HEK293 (cell line): ENCODE measurements around the gene FILIP1L.

ENCODE experiments used
- BCL11B ChIP-seq: fragments of 450-650 bp; formaldehyde crosslinking; IDR thresholded peaks from 2 replicates; pipeline ENCODE4 v1.5.1; 2016; ENCODE audit warnings: low read depth, missing biosample characterization, missing genetic modification characterization
- BCL6B ChIP-seq: fragments of 450-650 bp; formaldehyde crosslinking; IDR thresholded peaks from 2 replicates; pipeline ENCODE4 v1.5.1; 2017; ENCODE audit warnings: missing biosample characterization, missing genetic modification characterization
- FEZF1 ChIP-seq: fragments of 450-650 bp; formaldehyde crosslinking; IDR thresholded peaks from 2 replicates; pipeline ENCODE4 v1.5.1; 2016; ENCODE audit warnings: missing biosample characterization, missing genetic modification characterization
- IKZF3 ChIP-seq: fragments of 450-650 bp; IDR thresholded peaks from 2 replicates; pipeline ENCODE4 v1.5.0; 2018; ENCODE audit warnings: missing biosample characterization, mild to moderate bottlenecking, missing genetic modification characterization, moderate library complexity
- KLF8 ChIP-seq: fragments of 450-650 bp; formaldehyde crosslinking; IDR thresholded peaks from 2 replicates; pipeline ENCODE4 v1.5.1; 2016; ENCODE audit warnings: missing biosample characterization, missing genetic modification characterization
- PRDM6 ChIP-seq: fragments of 450-650 bp; formaldehyde crosslinking; IDR thresholded peaks from 2 replicates; pipeline ENCODE4 v1.5.1; 2017; ENCODE audit warnings: missing biosample characterization, missing genetic modification characterization
- TSHZ1 ChIP-seq: fragments of 450-650 bp; formaldehyde crosslinking; IDR thresholded peaks from 2 replicates; pipeline ENCODE4 v1.5.1; 2016; ENCODE audit warnings: missing biosample characterization, missing genetic modification characterization, borderline replicate concordance
- ZNF23 ChIP-seq: fragments of 450-650 bp; formaldehyde crosslinking; IDR thresholded peaks from 2 replicates; pipeline ENCODE4 v1.5.1; 2016; ENCODE audit warnings: missing biosample characterization, missing genetic modification characterization, borderline replicate concordance
- ZNF362 ChIP-seq: fragments of 450-650 bp; formaldehyde crosslinking; IDR thresholded peaks from 2 replicates; pipeline ENCODE4 v1.5.1; 2016; ENCODE audit warnings: missing biosample characterization, missing genetic modification characterization
- ZNF391 ChIP-seq: fragments of 450-650 bp; formaldehyde crosslinking; IDR thresholded peaks from 2 replicates; pipeline ENCODE4 v1.5.1; 2016; ENCODE audit warnings: low read depth, missing biosample characterization, missing genetic modification characterization, borderline replicate concordance
- ZNF398 ChIP-seq: fragments of 450-650 bp; formaldehyde crosslinking; IDR thresholded peaks from 2 replicates; pipeline ENCODE4 v1.5.1; 2017; ENCODE audit warnings: missing biosample characterization, missing genetic modification characterization
- ZNF423 ChIP-seq: fragments of 450-650 bp; formaldehyde crosslinking; IDR thresholded peaks from 2 replicates; pipeline ENCODE4 v1.5.1; 2016; ENCODE audit warnings: missing biosample characterization, missing genetic modification characterization
- ZNF518A ChIP-seq: fragments of 450-650 bp; formaldehyde crosslinking; conservative IDR thresholded peaks from 2 replicates; pipeline ENCODE4 v1.5.1; 2016; ENCODE audit warnings: low read depth, missing biosample characterization, missing genetic modification characterization
- ZNF560 ChIP-seq: fragments of 450-650 bp; formaldehyde crosslinking; IDR thresholded peaks from 2 replicates; pipeline ENCODE4 v1.5.1; 2017; ENCODE audit warnings: missing biosample characterization, missing genetic modification characterization, borderline replicate concordance
- ZNF610 ChIP-seq: fragments of 450-650 bp; formaldehyde crosslinking; IDR thresholded peaks from 2 replicates; pipeline ENCODE4 v1.5.1; 2016; ENCODE audit warnings: missing biosample characterization, missing genetic modification characterization, borderline replicate concordance
- ZNF624 ChIP-seq: fragments of 450-650 bp; formaldehyde crosslinking; IDR thresholded peaks from 2 replicates; pipeline ENCODE4 v1.5.1; 2017; ENCODE audit warnings: missing biosample characterization, missing genetic modification characterization
- ZNF747 ChIP-seq: fragments of 450-650 bp; formaldehyde crosslinking; IDR thresholded peaks from 2 replicates; pipeline ENCODE4 v1.5.1; 2016; ENCODE audit warnings: missing biosample characterization, missing genetic modification characterization
- ZNF776 ChIP-seq: fragments of 450-650 bp; formaldehyde crosslinking; IDR thresholded peaks from 2 replicates; pipeline ENCODE4 v1.5.0; 2017; ENCODE audit warnings: missing biosample characterization, missing genetic modification characterization, borderline replicate concordance
- ZNF777 ChIP-seq: fragments of 450-650 bp; formaldehyde crosslinking; IDR thresholded peaks from 2 replicates; pipeline ENCODE4 v1.5.1; 2017; ENCODE audit warnings: missing biosample characterization, missing genetic modification characterization, borderline replicate concordance

The FILIP1L gene

GRCh38 chr3:100041328-100041749 lies 73.0 kb downstream of the FILIP1L start (continued):
- TF ChIP-seq BCL6B (tag by site-specific recombination) (peak; percentile 43; the same call in 1 of the 2 replicates), ZNF23 (tag by site-specific recombination) (no peak), BCL11B (no peak), ZNF610 (tag by site-specific recombination) (no peak), ZNF624 (no peak), ZNF391 (no peak), ZNF777 (tag by site-specific recombination) (no peak), KLF8 (tag by site-specific recombination) (0 out of 2 replicates have a peak, but pooled peaks have one; percentile 47), FEZF1 (peak; percentile 53; the same call in 1 of the 2 replicates), ZNF423 (tag by site-specific recombination) (no peak), TSHZ1 (tag by site-specific recombination) (peak; percentile 26; the same call in 1 of the 2 replicates), PRDM6 (tag by site-specific recombination) (peak; percentile 87), ZNF776 (tag by site-specific recombination) (no peak), ZNF747 (tag by site-specific recombination) (no peak), ZNF398 (tag by site-specific recombination) (no peak), ZNF560 (tag by site-specific recombination) (no peak), ZNF362 (tag by site-specific recombination) (peak; percentile 39; the same call in 1 of the 2 replicates), ZNF518A (tag by site-specific recombination) (no peak), IKZF3 (tag by site-specific recombination) (0 out of 2 replicates have a peak, but pooled peaks have one; percentile 5)
- TF ChIP-seq, all 188 proteins: peak for 15
